GM10847 (cell line): Measurements from ENCODE around the gene PRKCB.

ENCODE experiments used
- POLR2A ChIP-seq: IDR thresholded peaks from 2 replicates; pipeline ENCODE4 v1.6.1; 2011; ENCODE audit not compliant: insufficient read length; ENCODE audit errors: extremely low read depth

Gene PRKCB

DNA sequence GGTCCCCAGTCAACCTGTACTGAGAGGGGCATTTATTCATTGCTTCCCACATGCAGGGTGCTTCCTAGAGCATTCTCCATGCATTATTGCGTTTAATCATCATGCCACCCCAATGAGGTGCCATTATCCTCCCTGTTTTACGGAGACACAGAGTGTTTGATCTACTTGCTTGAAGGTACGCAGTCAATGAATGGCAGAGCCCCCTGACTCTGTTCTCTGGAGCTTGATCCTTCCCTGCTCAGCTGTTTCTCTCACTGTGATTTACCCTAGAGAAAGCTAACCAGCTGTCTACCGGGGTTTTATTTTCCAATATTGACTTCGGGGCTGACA is 117.2 kb downstream of the PRKCB start:
- TF ChIP-seq POLR2A, result no peak

DNA sequence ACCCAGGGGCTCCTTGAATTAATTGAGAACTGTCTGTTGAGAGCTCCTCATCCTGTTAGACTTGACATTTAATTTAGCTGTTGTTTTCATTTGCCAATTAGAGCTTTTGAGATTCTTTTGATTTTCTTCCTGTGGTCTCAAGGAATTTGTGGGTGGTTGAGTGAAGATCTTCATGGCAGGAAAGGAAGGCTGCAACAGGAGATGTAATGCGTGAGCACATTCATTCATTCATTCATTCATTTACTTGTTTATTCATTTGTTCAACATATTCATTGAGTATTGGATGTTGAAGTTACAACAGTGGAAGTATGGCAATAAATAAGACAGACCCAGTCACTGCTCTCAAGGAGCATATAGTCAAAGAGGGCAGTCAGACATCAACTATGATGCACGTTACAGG is 117.7 kb downstream of the PRKCB start:
- no peak for TF ChIP-seq POLR2A

DNA sequence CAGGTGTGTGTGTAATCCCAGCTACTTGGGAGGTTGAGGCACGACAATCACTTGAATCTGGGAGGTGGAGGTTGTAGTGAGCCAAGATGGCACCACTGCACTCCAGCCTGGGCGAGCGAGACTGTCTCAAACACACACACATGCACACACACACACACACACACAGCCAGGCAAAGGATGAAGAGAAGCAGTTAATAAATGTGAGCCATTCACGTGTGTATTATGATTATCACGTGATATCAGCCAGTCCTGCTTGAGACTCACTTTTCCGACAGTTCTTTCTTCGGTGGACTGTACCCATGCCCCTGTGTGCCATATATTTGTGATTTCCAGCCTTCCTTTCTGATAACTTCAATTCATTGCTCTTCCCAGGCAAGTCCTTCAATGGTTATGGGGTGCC is 119.3 kb downstream of the PRKCB start:
- no peak for TF ChIP-seq POLR2A

DNA sequence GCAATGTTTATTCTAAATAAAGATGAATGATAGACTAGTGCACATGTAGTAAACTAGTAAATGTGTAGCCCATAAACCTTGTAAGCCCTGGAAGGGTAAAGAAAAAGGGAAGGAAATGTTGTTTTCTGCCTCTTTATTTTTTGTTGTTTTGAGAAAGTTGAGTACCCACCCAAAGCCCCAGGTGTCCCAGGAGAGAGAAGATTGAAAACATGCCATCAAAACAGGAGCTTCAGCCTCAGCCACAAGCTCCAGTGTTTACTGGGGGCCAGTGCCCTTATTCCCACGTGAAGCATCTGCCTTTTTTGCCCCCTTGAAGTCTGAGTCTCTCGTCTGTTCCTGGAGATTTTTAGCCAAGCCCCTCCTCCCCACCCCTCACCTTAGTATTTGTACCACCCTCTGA is 121.5 kb downstream of the PRKCB start:
- TF ChIP-seq POLR2A, result no peak

DNA sequence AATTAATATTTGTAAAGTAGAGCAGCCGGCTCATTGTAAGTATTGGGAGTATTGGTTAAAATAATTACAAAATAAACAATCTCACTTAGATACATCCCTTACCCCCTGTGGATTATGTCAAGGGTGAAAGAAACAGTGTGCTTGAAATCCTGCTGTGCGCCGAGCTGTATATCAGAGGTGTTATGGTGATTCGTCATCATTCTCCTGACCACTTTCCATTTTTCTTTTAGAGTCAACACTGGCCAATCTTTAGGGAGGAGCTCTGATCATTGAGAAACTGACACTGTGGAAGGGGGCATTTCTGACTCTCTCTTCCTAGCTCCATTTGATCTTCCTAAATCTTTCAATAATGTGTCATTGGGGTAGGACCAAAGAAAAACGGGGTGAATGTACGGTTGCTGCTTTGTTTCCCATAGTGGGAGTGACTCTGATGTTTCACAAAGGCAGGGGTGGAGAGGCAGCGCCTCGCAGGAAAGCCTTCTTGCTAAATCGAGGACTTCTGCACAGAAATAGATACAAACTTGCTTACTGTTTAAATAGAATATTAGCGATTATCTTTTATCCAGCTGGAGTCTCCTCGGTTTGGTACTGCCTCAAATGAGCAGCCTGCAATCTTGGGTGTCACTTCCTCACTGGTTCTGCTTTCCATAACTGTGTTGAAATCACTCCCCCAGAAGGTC is 123.4 kb downstream of the PRKCB start:
- no peak for TF ChIP-seq POLR2A

DNA sequence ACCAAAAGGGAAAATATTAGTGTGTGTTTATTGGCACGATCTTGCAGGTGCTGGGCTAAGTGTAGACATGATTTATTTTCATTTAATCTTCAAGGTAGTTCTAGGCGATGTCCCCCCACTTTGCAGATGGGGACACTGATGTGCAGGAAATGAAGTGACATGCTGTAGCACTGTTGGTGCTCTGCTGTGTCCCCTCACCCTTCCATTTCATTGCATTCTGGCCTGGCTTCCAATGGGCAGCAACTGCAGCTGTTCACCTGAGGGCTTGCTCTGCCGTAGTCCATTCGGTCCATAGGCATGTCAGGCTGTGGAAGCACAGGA is 123.9 kb downstream of the PRKCB start:
- TF ChIP-seq POLR2A, result no peak

DNA sequence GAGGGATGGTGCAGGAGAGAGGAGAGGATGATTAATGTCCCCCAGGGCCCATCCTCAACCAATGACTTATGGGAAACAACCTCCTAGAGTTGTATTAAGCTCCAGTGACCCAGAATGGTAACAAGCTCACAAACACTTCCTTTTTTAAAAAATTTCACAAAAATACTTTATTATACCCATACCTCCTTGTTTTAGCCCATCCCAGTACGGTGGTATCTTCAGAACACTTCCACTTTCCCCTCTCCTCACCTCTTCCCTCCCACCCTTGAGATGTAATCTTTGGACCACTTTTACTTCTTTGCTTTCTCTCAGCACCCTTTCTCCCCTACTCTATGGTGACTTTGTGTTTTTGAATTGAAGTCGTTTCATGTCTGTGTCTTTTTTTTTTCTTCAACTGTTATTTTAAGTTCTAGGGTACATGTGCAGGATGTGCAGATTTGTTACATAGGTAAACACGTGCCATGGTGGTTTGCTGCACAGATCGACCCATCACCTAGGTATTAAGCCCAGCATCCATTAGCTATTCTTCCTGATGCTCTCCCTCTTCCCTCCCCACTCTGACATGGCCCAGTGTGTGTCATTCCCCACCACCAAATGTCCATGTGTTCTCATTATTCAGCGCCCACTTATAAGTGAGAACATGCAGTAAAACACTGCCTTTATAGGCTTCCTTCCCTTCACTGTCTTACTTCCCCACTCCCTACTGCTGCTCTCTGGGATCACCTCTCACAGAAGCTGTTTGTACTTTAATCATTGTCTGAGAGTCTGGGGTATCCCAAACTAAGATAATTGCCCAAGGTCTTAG is 124.5 kb downstream of the PRKCB start:
- TF ChIP-seq POLR2A, result no peak

DNA sequence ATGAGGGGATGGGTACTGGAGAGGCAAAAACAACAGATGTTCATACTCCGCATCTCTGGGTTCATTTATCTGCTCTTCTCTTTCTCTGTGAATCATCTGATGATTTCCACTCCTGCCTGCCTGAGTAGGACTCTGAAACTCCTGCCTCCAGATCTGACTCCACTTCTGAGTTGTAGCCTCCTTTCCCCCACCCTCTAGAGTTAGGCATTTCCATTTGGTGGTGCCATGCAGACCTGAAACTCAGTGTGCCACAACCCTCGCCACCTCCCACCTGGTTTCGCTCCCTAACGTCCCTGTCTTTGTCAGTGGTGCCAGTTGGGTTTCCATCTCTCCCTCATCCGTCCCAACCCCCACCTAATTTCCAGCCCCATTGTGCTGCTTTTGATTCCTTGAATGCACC is 126.2 kb downstream of the PRKCB start:
- no peak for TF ChIP-seq POLR2A

DNA sequence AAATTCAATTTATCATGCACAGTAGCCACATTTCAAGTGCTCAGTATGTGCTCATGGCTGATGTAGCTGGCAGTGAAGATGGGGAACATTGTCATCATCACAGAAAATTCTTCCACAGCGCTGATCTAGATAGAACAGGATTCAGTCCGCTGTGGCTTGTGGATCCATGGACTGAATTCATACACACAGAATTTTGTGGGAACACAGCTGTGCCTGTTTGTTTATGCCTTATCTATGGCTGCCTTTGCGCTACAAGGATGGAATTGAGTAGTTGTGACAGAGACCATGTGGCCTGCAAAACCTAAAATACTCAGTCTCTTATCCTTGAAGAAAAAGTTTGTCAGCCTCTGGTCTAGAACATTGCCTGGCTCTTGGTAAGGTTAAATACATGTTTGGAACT is 128.4 kb downstream of the PRKCB start:
- no peak for TF ChIP-seq POLR2A

DNA sequence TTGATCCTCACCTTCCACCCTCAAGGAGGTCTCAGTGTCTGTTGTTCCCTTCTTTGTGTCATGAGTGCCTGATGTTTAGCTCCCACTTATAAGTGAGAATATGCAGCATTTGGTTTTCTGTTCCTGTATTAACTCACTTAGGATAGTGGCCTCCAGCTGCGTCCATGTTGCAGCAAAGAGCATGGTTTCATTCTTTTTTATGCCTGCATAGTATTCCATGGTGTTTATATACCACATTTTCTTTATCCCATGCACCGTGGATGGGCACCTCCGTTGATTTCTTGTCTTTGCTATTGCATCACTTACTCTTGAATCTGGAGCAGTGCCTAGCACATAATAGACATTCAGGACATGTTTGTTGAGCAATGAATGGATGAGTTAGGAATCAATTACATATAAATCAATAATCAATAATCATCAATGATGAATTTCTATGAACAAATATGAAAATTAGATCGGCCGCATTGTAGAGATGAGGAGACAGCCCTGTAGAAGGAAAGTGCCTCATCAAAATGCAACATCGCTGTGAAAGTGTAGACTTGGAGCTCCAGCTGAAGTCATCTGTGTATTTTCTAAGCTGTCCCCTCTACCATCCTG is 129.5 kb downstream of the PRKCB start:
- TF ChIP-seq POLR2A, result no peak

DNA sequence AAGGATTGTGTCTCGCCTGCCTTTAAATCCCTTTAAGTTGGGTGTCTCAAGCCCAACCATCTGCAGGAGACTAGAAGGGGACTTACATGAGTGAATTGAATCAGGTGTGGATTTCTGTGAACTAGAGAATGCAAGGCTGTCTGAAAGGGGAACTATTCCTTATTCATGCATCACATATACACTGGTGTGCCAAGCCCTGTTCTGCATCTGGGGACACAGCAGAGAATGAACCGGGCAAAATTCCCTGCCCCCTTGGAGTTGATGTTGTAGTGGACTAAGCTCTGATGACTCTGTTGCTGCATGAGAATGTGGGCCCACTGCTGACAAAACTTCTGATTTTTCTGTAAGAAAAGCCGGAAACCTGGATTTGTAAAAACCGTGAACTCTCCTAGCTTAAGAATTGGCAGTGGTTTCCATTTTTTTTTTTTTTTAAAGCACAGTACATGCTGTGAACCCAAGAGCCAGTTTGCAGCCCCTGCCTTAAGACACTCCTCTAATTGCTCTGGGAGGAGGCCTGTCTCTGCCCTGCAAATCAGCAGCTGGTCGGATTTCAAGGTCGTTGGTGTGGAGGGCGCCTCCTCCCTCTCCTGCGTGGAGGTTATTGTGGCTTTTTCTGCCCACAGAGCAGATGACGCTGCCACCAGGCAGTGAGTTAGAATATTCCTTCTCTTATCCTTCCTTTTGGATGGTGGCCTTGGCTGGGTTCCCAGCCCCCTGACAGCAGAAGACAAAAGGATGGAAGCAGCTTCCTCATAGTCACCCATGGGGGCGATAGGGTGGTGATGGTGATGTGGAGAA is 131.0 kb downstream of the PRKCB start:
- no peak for TF ChIP-seq POLR2A

DNA sequence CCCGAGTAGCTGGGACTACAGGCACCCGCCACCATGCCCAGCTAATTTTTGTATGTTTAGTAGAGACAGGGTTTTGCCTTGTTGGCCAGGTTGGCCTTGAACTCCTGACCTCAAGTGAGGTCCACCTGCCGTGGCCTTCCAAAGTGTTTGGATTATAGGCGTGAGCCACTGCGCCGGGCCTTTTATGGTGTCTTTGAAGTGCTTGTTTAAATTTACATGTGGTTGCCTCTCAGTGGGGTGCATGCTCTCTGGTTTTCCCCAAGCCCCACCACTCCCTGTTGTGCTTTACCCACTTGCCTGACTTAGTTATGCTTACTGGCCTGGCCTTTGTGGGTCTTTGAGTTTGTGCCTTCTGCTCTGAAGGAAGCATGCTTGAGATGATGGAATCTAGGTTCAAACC is 132.0 kb downstream of the PRKCB start:
- TF ChIP-seq POLR2A, result no peak

DNA sequence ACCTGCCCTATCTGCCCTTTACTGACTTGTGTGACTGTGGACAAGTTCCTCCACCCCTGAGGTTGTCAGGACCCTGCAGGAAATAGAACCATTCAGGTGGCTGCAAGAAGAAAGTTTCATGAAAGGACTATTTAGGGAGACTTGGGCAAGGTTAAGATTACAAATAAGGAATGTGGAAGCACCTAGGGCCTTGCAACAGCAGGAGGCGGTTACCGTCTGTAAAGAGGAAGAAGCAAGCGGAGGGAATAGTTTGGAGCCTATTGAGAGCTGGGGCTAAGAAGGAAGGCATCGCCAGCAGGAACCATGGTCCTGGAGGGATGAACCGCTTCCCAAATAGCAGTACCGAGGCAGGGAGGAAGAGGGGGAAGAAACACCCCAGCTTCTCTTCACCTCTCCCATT is 132.4 kb downstream of the PRKCB start:
- TF ChIP-seq POLR2A, result no peak

DNA sequence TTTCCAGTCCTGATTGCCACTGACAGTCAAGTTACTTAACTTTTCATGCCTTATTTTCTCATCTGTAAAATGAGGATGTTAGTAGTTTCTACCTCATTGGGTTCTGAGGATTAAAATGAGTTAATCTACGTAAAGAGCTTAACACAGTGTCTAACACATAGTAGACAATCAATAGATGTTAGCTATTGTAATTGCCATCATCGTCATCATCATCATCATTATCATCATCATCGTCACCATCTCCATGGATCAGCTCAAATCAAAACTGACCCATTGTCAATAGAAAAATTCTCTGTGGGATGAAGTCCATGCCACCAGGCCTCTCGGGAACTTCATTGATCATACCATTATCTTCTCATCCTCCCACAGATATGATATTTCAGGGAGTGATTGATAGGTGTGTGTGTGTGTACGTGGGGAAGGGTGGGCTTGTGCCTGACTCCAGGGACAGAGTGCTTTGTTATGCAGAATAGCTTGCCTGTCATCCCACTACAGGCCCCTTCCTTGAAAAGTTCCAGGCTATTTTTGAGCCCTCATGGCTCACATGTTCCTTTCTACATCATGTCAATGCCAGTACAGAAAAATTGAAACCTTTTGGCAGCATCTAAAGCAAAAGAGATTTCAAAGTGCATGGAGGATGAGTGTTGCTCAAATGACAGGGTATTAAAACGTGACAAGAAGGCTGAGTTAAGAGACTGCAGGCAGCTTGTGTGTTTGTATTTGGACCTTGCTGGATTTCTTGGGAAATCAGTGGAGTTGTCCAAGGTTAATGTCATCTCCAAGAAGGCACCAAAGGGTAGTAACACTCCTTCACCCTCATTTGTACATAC is 133.9 kb downstream of the PRKCB start:
- TF ChIP-seq POLR2A, result no peak

DNA sequence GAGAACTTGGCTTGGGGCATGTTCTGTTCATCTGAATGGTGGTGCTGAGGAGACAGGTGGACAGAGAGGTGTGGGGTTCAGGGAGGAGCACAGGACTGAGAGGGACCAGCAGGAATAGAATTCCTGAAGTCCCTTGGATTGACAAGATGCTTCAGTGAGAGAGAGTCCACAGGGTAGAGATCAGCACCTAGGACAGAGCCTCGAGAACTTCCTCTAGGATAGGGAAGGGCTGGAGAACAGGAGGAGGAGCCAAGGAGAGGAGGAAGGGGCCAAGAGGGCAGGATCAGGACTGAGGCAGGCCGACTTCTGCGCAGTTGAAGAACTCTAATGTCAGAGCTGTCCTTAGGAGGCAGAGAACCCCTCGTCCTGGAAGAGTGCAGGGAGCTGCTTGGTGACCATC is 138.4 kb downstream of the PRKCB start:
- TF ChIP-seq POLR2A, result no peak

DNA sequence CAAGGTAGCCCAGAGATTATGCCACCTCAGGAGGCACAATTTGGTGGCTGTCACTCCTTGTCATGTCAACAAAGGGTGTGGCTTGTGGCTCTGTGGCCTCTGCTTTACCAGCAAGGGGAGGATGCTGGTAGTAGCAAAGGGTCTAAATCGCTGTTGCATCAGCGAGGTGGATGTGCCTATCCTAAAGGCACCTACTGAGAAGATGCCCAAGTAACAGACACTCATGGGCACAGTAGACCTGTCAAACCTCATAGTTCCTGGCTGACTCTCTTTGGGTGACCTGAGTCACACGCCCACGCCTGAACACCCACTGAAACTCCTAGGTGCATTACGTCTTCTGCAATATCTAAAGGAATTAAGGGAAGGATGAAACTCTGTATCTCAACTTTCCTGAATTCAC is 139.5 kb downstream of the PRKCB start:
- no peak for TF ChIP-seq POLR2A

DNA sequence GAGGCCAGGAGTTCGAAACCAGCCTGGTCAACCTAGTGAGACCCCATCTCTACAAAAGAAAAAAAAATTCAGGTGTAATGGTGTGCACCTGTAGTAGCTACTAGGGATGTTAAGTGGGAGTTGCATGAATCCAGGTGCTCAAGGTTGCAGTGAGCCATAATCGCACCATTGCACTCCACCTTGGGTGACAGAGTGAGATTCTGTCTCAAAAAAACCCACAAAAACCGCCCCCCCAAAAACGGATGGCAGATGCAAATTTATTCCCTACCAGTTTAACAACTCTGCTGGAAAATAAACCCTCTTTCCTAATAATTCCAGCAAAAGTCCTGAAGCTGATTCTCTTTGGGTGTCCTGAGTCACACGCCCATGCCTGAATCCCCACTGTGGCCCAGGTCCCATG is 140.3 kb downstream of the PRKCB start:
- no peak for TF ChIP-seq POLR2A
